HG03469 (cell line): ENCODE results near the gene CNTN4.
"Not testable (repeated sequence)": the region's sequence is repeated elsewhere in the genome, so short reads cannot be mapped to it uniquely, and the experiment has no call there.

Source experiments
- ATAC-seq: cut with Tn5 transposase; IDR thresholded peaks from one replicate; pipeline ENCODE4 v1.9.1; 2021; ENCODE audit warnings: mild to moderate bottlenecking, moderate library complexity, moderate number of reproducible peaks; ENCODE audit not compliant: unreplicated experiment

CNTN4 gene

GRCh38 chr3:2940062-2940461, 841.4 kb downstream of the CNTN4 start:
- no peak for ATAC-seq

DNA sequence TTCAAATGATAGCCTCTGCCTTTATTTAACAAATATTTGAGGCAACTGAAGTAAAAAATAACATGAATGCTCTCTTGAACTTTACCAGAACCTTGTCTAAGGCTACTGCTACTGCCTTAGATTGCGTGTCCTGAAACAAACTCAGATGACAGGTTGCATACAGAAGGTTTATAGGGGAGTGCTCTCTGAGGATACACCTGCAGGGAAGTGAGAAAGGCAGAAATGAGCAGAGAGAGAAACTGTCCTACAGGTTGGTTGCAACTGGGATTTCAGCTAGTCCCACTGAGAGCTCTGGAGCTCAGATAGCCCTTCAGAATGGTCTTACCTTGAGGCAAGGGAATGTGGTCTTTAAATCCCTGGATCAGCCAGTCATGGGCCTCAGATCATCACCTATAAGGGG, 846.0 kb downstream of the CNTN4 start:
- ATAC-seq: peak; percentile 88

GRCh38 chr3:2945121-2945520, 846.5 kb downstream of the CNTN4 start:
- no peak for ATAC-seq

DNA sequence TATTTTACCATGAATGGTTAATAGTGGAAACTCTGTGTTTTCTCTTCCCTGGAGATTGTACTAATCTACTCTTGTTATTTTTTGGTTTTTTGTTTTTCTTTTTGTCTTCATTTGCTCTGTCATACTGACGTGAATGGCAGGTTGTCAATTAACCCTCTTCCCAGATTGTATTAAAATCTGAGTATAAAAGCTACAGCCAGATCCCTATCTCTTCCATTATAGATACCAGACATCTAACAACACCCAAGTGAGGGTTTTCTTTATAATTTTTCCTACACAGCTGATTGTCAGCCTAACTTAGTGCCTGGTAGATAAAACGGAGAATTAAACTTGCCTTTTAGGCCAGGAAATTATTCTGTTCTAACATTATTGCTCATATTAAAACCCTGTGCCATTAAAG, 848.9 kb downstream of the CNTN4 start:
- no peak for ATAC-seq

GRCh38 chr3:2948882-2949281, 850.2 kb downstream of the CNTN4 start:
- no peak for ATAC-seq

DNA sequence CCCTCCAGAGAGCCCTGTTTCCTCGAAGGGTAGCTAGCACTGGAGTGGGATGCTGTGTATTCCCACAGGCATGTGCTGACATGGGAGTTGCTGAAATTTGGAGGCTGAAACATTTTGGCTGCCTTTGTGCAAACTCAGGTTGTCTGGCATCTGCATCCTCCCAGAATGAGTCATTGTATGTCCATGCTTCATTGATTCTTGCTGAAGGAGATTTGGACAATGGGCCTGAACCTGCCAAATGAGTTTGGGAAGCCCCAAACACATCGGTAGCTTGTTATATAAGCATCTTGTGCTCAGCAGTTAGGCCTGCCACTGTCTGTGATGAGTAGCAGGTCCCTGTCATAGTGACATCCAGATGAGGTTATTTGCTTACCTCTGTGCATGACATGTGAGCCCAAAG, 851.5 kb downstream of the CNTN4 start:
- no peak for ATAC-seq

GRCh38 chr3:2957115-2957514, 858.4 kb downstream of the CNTN4 start:
- no peak for ATAC-seq

GRCh38 chr3:2958551-2958950, 859.9 kb downstream of the CNTN4 start:
- ATAC-seq: no peak

GRCh38 chr3:2961576-2961975, 862.9 kb downstream of the CNTN4 start:
- no peak for ATAC-seq

- no peak for ATAC-seq
Observed at GRCh38 chr3:2967871-2968270, 869.2 kb downstream of the CNTN4 start.

DNA sequence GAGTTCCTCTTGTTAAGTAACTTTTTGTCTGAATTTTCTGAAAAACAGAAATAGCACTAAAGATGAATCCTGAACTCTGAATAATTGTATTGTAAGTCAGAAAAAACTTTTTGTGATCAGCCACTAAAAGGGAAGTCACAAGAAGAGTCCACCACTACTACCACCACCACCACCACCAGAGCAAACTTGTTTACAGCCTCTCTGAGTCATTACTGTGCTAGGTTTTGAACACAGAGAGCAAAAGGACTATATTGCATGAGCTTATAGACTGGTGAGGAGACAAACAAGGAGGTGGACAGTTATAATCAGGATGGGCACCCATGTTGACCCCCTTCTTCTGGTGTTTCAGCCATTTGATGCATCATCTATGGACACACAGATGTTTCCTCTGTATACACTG, 869.8 kb downstream of the CNTN4 start:
- peak; percentile 48 for ATAC-seq

DNA sequence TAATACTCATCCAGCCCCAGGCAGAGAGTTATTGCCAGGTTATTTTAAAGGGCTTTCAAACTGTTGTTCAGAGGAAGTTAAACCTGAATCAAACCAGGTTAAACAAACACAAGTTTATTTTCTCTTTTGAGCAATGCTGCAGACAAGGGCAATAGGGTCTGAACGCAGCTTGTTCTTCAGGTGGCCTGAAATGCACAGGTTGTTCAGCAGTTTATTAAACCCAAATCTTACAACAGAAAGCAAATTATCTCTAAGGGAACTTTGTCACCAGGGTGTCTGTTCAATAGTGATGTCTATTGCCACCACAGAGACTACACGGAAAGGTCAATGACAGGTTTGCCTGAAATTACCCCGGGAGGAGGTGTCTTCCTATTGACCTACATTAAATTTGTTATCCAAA, 877.5 kb downstream of the CNTN4 start:
- ATAC-seq: no peak

DNA sequence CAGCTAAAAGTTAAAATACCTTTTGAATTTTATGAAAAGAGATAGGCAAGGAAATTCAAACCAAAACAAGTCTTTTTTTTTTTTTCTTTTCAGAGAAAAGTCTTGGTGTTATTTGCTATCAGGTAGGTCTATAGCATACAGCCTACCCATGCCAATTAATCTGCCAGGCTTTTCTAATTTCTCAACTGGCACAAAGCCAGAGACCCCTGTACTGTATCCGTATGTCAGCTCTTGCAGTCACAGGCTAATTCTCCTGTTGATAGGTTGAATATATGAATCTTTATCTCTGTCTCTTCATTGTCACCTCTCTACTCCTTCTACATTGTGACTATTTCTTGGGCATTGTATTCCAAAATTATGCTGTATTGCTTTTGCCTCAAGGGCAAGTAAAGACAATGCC, 878.1 kb downstream of the CNTN4 start:
- no peak for ATAC-seq

- ATAC-seq: no peak
Observed at GRCh38 chr3:2978977-2979732, 880.5 kb downstream of the CNTN4 start.

- ATAC-seq: no peak
Observed at GRCh38 chr3:2984005-2984830, 885.6 kb downstream of the CNTN4 start.

- ATAC-seq: no peak
Observed at GRCh38 chr3:2984831-2985220, 886.2 kb downstream of the CNTN4 start.

DNA sequence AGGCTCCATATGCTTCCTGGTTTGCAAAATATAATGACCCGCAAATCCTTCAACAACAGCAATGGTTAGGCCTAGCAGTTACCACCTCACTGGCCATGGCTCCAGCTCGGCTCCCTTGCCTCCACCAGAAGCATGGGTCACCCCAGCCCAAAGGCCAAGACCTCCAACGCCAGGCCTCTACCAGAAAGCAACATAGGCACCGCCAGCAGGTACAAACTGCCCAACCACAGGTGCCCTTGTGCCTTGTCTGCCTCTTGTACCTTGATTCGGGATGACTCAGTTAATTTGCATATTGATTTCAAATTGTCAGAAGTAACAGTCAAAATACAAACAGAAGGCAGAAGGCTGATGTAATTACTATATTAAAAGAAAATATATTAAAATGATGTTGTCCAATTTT, 886.8 kb downstream of the CNTN4 start:
- no peak for ATAC-seq

DNA sequence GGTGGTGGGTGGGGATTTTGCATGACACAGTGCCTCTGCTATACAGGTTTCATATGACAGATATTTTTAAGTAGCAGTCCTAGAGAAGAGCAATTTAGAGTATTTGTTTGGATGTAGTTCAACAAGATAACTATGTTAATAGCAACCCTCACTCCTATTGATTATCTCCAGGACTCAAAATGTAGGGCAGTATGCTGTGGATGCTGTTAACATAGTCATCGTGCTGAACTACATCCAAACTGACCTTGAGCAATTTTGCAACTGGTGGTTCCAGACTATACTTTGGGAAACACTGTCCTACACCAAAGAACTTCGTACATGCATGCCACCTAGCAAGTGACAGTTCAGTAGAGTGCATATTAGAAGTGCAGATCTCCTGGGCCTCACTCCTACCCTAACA, 893.9 kb downstream of the CNTN4 start:
- ATAC-seq: no peak

- ATAC-seq: not testable (repeated sequence)
Observed at GRCh38 chr3:2993130-2993529, 894.5 kb downstream of the CNTN4 start.

GRCh38 chr3:2993736-2994135, 895.1 kb downstream of the CNTN4 start:
- no peak for ATAC-seq

DNA sequence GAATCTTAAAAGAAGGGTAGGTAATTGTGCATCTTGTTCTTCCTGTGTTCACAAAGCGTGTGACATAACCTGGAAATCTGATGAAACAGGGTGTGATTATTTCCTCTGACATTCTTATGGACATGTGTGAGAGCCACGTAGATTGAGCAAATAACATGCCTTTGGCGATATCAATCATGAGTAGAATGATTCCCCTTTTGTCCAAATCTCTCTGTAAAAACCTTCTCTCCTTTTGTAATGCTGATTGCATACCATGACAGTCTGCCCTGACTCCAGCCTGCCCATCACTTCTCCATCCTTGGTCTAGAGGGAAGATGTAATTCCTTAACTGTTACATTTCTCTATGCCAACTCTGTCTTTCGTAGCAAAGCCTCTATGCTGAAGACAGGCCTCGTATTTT, 896.5 kb downstream of the CNTN4 start:
- no peak for ATAC-seq

DNA sequence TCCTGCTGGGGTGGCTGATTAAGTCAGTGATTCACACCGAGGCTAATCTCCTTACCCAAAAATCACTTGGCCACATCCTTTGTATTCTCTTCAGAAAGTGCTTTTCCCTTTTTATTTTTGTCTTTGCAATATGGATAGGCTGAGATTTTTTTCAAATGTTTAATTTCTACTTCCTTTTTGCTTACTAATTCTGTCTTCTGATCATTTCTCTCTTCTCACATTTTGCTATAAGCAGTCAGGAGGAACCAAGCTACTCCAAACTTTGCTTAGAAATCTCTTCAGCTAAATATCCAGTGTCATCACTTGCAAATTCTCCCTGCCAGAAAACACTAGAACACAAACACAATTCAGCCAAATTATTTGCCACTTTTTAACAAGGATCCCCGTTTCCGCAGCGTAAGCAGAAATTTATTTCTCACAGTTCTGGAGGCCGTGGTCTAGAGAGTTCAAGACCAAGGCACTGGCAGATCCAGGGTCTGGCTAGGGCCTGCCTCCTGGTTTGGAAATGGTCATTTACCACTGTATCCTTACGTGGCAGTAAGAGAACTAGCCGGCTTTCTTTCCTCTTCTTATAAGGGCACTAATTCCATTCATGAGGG, 906.6 kb downstream of the CNTN4 start:
- no peak for ATAC-seq
